HL-60 (cell line): ENCODE results near the gene ADRB1.

Experiments
- GABPA ChIP-seq: IDR thresholded peaks from 2 replicates; pipeline ENCODE4 v1.6.1; 2012; ENCODE audit warnings: low read depth
- TF ChIP-seq, protein P1 (sequence below): IDR thresholded peaks from 2 replicates; pipeline ENCODE4 v1.6.1; 2012; ENCODE audit warnings: low read depth; ENCODE audit not compliant: insufficient replicate concordance

GRCh38 chr10:114015708-114016107 lies 28.0 kb upstream of the ADRB1 start:
- TF ChIP-seq, protein P1, sequence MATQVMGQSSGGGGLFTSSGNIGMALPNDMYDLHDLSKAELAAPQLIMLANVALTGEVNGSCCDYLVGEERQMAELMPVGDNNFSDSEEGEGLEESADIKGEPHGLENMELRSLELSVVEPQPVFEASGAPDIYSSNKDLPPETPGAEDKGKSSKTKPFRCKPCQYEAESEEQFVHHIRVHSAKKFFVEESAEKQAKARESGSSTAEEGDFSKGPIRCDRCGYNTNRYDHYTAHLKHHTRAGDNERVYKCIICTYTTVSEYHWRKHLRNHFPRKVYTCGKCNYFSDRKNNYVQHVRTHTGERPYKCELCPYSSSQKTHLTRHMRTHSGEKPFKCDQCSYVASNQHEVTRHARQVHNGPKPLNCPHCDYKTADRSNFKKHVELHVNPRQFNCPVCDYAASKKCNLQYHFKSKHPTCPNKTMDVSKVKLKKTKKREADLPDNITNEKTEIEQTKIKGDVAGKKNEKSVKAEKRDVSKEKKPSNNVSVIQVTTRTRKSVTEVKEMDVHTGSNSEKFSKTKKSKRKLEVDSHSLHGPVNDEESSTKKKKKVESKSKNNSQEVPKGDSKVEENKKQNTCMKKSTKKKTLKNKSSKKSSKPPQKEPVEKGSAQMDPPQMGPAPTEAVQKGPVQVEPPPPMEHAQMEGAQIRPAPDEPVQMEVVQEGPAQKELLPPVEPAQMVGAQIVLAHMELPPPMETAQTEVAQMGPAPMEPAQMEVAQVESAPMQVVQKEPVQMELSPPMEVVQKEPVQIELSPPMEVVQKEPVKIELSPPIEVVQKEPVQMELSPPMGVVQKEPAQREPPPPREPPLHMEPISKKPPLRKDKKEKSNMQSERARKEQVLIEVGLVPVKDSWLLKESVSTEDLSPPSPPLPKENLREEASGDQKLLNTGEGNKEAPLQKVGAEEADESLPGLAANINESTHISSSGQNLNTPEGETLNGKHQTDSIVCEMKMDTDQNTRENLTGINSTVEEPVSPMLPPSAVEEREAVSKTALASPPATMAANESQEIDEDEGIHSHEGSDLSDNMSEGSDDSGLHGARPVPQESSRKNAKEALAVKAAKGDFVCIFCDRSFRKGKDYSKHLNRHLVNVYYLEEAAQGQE: no peak
- TF ChIP-seq GABPA: no peak
